ENCODE data around the gene FAM72B. TPM values are rescaled to one million over a fixed set of nuclear protein-coding genes. Genes with fewer than 3 reads are reported as not detected.
"Not testable (repeated sequence)": the region's sequence is repeated elsewhere in the genome, so short reads cannot be mapped to it uniquely, and the experiment has no call there.

Gene FAM72B
- total RNA-seq, 1 donor from 2014 or later, result 2.1 TPM

DNA sequence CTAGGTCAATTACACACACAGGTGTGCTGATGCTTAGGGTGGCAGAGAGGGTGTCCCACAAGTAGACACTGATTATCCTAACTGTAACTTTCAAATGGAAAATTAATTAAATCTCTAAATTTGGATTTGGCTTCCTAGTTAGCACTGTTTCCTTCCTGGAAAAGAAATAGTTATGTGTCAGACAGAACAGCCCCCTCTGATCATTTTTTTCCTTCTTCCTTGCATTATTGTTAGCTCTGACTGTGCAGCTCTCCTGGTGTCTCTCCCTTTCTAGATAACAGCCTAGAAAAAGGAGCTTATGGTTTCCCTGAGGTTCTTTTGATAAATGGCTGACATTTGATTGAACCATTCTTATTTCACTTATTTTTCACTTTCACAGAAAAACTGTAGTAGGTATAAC, 31.4 kb downstream of the FAM72B start:
- ATAC-seq, result not testable (repeated sequence)

DNA sequence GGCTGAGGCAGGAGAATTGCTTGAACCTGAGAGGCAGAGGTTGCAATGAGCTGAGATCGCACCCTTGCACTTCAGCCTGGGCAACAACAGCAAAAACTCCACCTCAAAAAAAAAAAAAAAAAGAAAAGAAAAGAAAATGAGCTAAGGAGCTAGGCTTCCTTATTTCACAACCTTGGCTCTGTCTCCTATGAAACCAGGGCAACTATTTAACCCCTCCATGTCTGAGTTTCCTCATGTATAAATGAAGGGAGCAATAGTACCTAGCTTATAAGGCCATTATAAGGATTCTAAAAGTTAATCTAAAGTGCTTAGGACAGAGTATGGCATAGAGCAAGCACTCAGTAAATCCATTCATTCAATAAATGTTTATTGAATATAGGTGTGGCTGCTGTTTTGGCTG, 32.8 kb downstream of the FAM72B start:
- peak; percentile 57 for ATAC-seq

DNA sequence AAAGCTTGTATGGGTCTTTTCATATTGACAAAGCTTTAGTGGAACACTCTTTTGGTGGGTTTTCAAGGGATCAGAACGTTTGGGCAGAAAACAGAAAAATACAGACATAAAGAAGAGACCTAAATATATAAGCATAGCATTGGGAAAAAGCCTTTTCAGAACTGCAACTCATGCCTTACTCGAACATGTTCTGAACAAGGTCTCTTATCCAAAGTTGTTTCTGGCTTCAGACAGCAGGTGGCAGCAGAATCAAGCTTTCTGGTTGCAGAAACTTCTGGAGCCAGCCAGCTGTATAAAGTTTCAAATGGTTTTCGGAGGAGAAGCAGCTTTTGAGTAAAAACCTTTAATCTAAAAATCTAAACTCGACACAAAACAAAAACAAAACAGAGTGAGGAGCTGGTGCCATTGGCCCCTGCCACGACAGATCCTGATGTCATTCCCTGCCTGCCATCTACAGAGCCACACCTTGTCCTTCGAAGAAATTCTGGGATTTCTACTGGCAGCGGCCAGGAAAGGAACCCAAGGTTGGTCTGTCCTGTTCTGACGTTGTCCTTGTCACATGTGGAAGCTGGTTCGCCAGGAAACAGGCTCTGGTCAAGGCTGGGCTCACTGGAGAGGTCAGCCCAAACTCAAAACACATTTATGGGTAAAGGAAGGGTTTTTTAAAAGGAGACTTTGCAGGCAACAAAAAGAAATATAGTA, 35.5 kb downstream of the FAM72B start:
- peak; percentile 65 for ATAC-seq

DNA sequence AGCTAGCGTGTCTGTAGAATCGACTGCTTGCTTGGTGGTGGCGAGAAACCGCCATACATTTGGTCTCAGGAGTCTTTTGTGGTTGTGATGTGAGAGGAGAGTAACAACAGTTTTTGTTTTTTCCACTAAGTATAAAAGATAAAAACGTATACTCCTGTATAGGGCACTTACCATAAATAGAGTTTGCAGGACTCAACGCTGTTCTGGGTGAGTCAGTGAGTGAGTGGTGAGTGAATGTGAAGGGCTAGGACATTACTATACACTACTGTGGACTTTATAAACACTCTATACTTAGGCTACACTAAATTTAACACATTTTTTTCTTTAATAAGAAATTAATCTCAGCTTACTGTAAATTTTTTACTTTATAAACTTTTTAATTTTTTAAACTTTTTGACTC, 43.7 kb downstream of the FAM72B start:
- ATAC-seq, result not testable (repeated sequence)

DNA sequence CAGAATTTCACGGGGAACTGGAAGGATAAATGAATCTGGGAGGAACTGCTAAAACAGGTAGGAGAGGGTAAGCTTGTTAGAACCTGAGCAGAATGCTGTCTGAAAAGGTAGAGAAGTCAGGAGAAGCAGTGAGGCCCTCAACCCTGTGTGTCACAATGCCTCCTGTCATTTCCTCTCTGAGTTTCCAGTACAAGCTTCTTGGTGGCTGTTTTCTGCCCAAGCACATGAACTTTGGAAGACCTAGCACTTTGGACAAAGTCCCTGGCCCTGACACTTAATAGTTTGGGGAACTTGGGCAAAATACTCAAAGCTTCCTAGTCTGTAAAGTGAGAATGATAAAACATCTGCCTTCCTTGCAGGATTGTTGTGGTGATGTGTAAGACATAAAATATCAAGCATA, 52.6 kb downstream of the FAM72B start:
- not testable (repeated sequence) for ATAC-seq

DNA sequence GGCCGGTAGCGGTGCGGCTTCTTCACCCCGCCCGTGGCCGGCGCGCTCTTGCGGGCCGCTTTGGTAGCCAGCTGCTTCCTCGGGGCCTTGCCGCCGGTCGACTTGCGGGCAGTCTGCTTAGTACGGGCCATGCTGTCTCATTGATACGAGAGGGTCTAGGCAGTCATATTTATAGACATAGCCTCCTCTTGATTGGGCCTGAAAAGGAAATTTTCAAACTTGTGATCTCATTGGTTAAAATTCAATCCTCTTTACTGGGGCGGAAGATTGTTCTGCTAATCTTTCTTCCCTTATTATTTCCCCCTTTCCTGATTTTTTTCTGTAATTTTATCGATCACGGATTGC, 65.7 kb downstream of the FAM72B start:
- not testable (repeated sequence) for ATAC-seq

Other genes with a start within 250 kb of the FAM72B start
- 15.9 TPM for gene SRGAP2C, start 635 bp upstream of the FAM72B start, total RNA-seq

Measured in esophagus mucosa (tissue), 1 donor.